Measurements from ENCODE around the gene COQ8B. TPM values are rescaled to one million over a fixed set of nuclear protein-coding genes. Genes with fewer than 3 reads are reported as not detected.

Gene COQ8B
- total and polyA plus RNA-seq, 7 donors, result 24.7 to 59.3 (median 35.9) TPM

DNA sequence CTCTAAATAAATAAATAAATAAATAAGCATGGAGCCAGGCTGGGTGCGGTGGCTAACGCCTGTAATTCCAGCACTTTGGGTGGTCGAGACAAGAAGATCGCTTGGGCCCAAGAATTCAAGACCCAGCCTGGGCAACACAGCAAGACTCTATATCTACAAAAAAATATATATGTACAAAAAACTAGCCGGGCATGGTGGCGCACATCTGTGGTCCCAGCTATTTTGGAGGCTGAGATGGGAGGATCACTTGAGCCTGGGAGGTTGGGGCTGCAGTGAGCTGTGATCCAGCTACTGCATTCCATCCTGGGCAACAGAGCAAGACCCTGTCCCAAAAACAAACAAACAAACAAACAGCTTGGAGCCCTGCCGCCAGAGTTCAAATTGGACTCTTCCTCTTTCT lies 30.9 kb upstream of the COQ8B start:
- TF ChIP-seq, protein P1, sequence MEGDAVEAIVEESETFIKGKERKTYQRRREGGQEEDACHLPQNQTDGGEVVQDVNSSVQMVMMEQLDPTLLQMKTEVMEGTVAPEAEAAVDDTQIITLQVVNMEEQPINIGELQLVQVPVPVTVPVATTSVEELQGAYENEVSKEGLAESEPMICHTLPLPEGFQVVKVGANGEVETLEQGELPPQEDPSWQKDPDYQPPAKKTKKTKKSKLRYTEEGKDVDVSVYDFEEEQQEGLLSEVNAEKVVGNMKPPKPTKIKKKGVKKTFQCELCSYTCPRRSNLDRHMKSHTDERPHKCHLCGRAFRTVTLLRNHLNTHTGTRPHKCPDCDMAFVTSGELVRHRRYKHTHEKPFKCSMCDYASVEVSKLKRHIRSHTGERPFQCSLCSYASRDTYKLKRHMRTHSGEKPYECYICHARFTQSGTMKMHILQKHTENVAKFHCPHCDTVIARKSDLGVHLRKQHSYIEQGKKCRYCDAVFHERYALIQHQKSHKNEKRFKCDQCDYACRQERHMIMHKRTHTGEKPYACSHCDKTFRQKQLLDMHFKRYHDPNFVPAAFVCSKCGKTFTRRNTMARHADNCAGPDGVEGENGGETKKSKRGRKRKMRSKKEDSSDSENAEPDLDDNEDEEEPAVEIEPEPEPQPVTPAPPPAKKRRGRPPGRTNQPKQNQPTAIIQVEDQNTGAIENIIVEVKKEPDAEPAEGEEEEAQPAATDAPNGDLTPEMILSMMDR (IDR thresholded peaks at IDR 0.05), result no peak
- TF ChIP-seq EP300 (IDR thresholded peaks at IDR 0.05), result no peak
- TF ChIP-seq POLR2A (IDR thresholded peaks at IDR 0.05), result no peak
- TF ChIP-seq POLR2AphosphoS5 (IDR thresholded peaks at IDR 0.05), result no peak
- H3K4me3 ChIP-seq, result no peak overlapping the region
- H3K27me3 ChIP-seq, result no peaks in the 10 kb centered on the region
- no peaks in the 10 kb centered on the region for H3K9me3 ChIP-seq
- no peak for DNase-seq
- WGBS, 2 donors, result 96 to 97% methylated on average over 7 of the region's 7 CpGs
- H3K4me1 ChIP-seq, result peaks cover 0 to 32% (median 22%) of the 10 kb centered on the region in 4 donors
- peaks cover 0 to 3% (median 0%) of the 10 kb centered on the region in 4 donors for H3K36me3 ChIP-seq
- H3K27ac ChIP-seq, result no peak overlapping the region
- intact Hi-C loops (cut with DNase I), result no loop called here

DNA sequence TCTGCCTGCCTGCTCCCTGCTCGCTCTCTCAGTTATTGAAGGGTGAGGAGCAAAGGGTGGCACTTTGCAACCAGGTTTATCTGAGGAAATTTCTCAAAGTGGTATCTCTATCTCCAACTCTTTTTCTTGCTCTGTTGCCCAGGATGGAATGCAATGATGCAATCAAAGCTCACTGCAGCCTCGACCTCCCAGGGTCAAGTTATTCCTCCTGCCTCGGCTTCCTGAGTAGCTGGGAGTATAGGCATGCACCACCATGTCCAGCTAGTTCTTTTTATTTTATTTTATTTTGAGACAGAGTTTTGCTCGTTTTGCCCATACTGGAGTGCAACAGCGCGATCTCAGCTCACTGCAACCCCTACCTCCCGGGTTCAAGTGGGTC lies 28.7 kb upstream of the COQ8B start:
- DNase-seq, result no peak
- no peaks in the 10 kb centered on the region for H3K27me3 ChIP-seq
- TF ChIP-seq POLR2A (IDR thresholded peaks at IDR 0.05) (no peak), EP300 (IDR thresholded peaks at IDR 0.05) (no peak), POLR2AphosphoS5 (IDR thresholded peaks at IDR 0.05) (no peak)
- TF ChIP-seq, protein P1 (IDR thresholded peaks at IDR 0.05), result no peak
- peaks cover 0 to 3% (median 1%) of the 10 kb centered on the region in 4 donors for H3K36me3 ChIP-seq
- H3K4me3 ChIP-seq, result no peak overlapping the region
- H3K27ac ChIP-seq, result peak overlapping the region in 3 of 4 donors; percentile 10 to 31 (median 17)
- no peaks in the 10 kb centered on the region for H3K9me3 ChIP-seq
- intact Hi-C loops (cut with DNase I), result no loop called here
- H3K4me1 ChIP-seq, result peaks cover 0 to 31% (median 12%) of the 10 kb centered on the region in 4 donors
- WGBS, 2 donors, result 84 to 87% methylated on average over 7 of the region's 7 CpGs

DNA sequence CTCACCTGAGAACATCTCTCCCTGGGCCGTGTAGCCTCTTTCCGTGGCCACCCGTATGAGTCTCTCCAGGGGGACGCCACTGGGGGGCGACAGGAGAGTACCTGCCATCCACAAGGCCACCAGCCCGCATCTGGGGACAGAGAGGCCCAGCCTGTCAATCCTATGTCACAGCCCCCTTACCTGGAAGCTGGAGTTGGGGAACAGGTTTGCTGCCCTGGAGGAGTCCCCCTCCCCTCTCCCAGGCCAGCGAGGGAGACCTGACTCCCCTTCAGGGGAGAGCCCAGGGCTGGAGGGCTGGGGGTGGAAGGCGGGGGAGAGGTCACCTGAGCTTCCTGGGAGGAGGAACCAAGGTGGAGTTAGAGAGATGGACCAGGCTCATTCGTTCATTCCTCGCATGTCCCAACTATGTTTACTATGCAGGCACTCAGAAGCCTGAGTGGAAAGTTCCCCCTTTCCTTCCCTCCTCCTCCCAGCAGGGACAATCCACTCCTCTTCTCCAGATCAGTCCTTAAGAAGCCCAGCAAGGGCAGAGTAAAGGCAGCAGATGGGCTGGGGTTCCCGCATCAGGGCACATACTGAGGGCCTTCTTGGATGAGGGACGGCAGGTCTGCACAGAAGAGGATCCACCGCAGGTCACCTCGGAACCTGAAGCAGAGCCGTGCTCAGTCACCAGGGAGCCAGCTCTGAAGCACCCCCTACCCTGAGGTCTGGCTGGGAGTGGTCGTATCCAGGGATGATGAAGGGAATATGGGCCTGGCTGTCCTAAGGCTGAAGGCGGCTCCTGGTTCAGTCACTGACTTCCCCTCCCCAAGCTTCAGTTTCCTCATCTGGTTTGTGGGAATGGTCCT lies 28.1 kb upstream of the COQ8B start:
- no peak for DNase-seq
- peak overlapping the region in 3 of 4 donors; percentile 10 to 31 (median 17) for H3K27ac ChIP-seq
- peaks cover 0 to 34% (median 9%) of the 10 kb centered on the region in 4 donors for H3K4me1 ChIP-seq
- H3K27me3 ChIP-seq, result no peaks in the 10 kb centered on the region
- H3K4me3 ChIP-seq, result no peak overlapping the region
- WGBS, 2 donors, result 80 to 82% methylated on average over 17 of the region's 17 CpGs
- intact Hi-C loops (cut with DNase I), result no loop called here
- TF ChIP-seq POLR2A (IDR thresholded peaks at IDR 0.05) (no peak), POLR2AphosphoS5 (IDR thresholded peaks at IDR 0.05) (no peak), EP300 (IDR thresholded peaks at IDR 0.05) (no peak)
- TF ChIP-seq, protein P1 (IDR thresholded peaks at IDR 0.05), result no peak
- H3K9me3 ChIP-seq, result no peaks in the 10 kb centered on the region
- H3K36me3 ChIP-seq, result peaks cover 0 to 9% (median 5%) of the 10 kb centered on the region in 4 donors

DNA sequence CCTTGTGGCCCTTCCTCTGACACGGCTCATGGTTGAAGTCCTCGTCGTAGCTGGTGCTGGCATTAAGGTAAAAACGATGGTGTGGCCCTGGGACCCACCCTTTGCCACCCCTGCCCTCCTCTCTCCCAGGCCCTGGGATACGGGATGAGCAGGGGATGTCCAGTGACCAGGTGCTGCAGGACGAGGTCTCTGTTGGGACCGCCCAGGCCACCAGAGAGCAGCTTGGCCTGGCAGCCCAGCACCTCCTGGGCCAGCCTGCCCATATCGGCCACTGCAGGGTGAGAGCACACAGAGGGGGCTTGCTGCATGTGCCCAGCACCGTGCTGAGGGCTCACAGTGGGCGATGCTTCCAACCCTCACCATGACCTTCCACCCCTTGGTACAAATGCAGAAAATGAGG lies 27.2 kb upstream of the COQ8B start:
- Histone ChIP-seq H3K9me3 (no peaks in the 10 kb centered on the region), H3K27me3 (no peaks in the 10 kb centered on the region), H3K27ac (no peak overlapping the region), H3K36me3 (peaks cover 0 to 17% (median 11%) of the 10 kb centered on the region in 4 donors), H3K4me1 (peaks cover 0 to 26% (median under 1%) of the 10 kb centered on the region in 4 donors), H3K4me3 (no peak overlapping the region)
- intact Hi-C loops (cut with DNase I), result no loop called here
- TF ChIP-seq POLR2A (IDR thresholded peaks at IDR 0.05) (no peak), EP300 (IDR thresholded peaks at IDR 0.05) (no peak), POLR2AphosphoS5 (IDR thresholded peaks at IDR 0.05) (no peak)
- TF ChIP-seq, protein P1 (IDR thresholded peaks at IDR 0.05), result no peak
- 90 to 93% methylated on average over 10 of the region's 10 CpGs for WGBS, 2 donors
- no peak for DNase-seq

Measured in sigmoid colon (tissue), 7 donors.